Caco-2 (cell line): ENCODE data around the gene KCNIP1. TPM values are rescaled to one million over a fixed set of nuclear protein-coding genes. Genes with fewer than 3 reads are reported as not detected.

ENCODE experiments used
- BruUV-seq: library from RNA; stranded (reverse); fragments of 400-500 nt; replicated peaks from 2 replicates; lab custom pipeline; 2021; lab: Mats Ljungman, UMichigan
- CTCF ChIA-PET: fragments of 300-600 bp; sonication (Branson Sonifier 250); formaldehyde crosslinking; loops from one replicate; lab custom pipeline; 2022; ENCODE audit warnings: antibody characterized with exemption; lab: Charles Lee
- POLR2A ChIA-PET: fragments of 300-600 bp; sonication (Branson Sonifier 250); formaldehyde crosslinking; loops from one replicate; lab custom pipeline; 2022; ENCODE audit warnings: antibody characterized with exemption; lab: Charles Lee
- DNase-seq, 2 experiments: peaks; one replicate each; pipeline versions ENCODE4 v3.0.0 to v3.0.0-alpha.2; 2020 to 2022
- H3K27me3 ChIP-seq: replicated peaks from 2 replicates; pipeline ENCODE4 v1.6.0; 2011; ENCODE audit warnings: low read length; ENCODE audit not compliant: control insufficient read depth, insufficient read depth
- H3K36me3 ChIP-seq: 2 replicates; pipeline ENCODE4 v1.5.1; 2011; ENCODE audit warnings: low read length; ENCODE audit not compliant: control insufficient read depth, insufficient read depth
- H3K4me1 ChIP-seq: fragments of 250-450 bp; sonication (Bioruptor Pico); 2 replicates; pipeline ENCODE4 v1.5.1; 2020; ENCODE audit warnings: mild to moderate bottlenecking
- H3K4me3 ChIP-seq: 2 replicates; pipeline ENCODE4 v1.5.1; 2011; ENCODE audit warnings: low read depth, mild to moderate bottlenecking, control low read depth, low read length
- H3K9me3 ChIP-seq: fragments of 250-450 bp; sonication (Bioruptor Pico); 2 replicates; pipeline ENCODE4 v1.5.1; 2020; ENCODE audit warnings: mild to moderate bottlenecking, moderate library complexity
- H3K27ac Mint-ChIP-seq: one replicate; pipeline ENCODE4 v1.8.0; 2022; ENCODE audit warnings: mixed read lengths; ENCODE audit not compliant: unreplicated experiment
- H3K27me3 Mint-ChIP-seq: one replicate; pipeline ENCODE4 v1.8.0; 2022; ENCODE audit warnings: mixed read lengths; ENCODE audit not compliant: insufficient read depth, unreplicated experiment
- H3K36me3 Mint-ChIP-seq: one replicate; pipeline ENCODE4 v1.8.0; 2022; ENCODE audit warnings: mild to moderate bottlenecking, mixed read lengths; ENCODE audit not compliant: insufficient read depth, unreplicated experiment
- H3K4me1 Mint-ChIP-seq: one replicate; pipeline ENCODE4 v1.8.0; 2022; ENCODE audit warnings: low read depth, mixed read lengths; ENCODE audit not compliant: unreplicated experiment
- H3K4me3 Mint-ChIP-seq: one replicate; pipeline ENCODE4 v1.8.0; 2022; ENCODE audit warnings: mild to moderate bottlenecking, moderate library complexity, mixed read lengths; ENCODE audit not compliant: unreplicated experiment
- H3K9me3 Mint-ChIP-seq: one replicate; pipeline ENCODE4 v1.8.0; 2022; ENCODE audit warnings: mixed read lengths; ENCODE audit not compliant: unreplicated experiment
- intact Hi-C: fragments of 100-400 bp; cut with micrococcal nuclease; formaldehyde crosslinking; loops from one replicate; pipeline ENCODE4 v1.10.0; 2022; ENCODE audit not compliant: unreplicated experiment
- total RNA-seq: library from RNA; stranded (reverse); gene quantifications from 2 replicates; pipeline ENCODE4 v1.2.3, GENCODE V29; 2022
- TF ChIP-seq, protein P1 (sequence below), 2 experiments: fragments of 200-600 bp in 1 of 2; IDR thresholded peaks; 1 replicate in 1 of 2; 2 replicates in 1 of 2; pipeline versions ENCODE4 v1.5.1 to v1.8.0; 2011 to 2022; ENCODE audit warnings: antibody characterized with exemption in 1 of 2, control low read depth in 1 of 2, inconsistent platforms in 1 of 2, low read depth in 1 of 2, low read length in 1 of 2, mild to moderate bottlenecking in 1 of 2, moderate library complexity in 1 of 2; ENCODE audit not compliant: insufficient read depth in 1 of 2, severe bottlenecking in 1 of 2, unreplicated experiment in 1 of 2

The KCNIP1 gene
- total RNA-seq, 1 experiment from 2014 or later: not detected

DNA sequence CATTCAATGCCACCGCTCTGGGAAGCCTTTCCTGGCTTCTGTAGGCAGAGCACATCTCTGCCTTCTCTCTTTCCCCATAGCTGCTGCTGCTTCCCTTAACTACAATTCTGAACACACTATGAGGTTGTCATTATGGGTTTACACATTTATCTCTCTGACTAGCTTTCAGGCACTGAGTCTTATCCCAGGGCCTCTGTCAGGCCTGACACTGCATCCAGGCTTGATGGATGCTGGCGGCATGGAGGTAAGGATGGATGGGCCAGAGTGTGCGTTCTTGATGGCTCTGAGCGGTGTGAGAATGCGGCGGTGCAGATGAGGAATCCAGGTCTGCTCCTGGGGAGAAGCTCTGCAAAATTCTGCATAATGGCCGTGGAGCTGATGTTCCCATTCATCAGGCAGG, 6.3 kb downstream of the KCNIP1 start:
- DNase-seq: no peak
- Mint-ChIP-seq H3K27ac (no peak overlapping the region), H3K9me3 (no peaks in the 10 kb centered on the region), H3K36me3 (no peaks in the 10 kb centered on the region), H3K4me3 (no peak overlapping the region), H3K27me3 (no peaks in the 10 kb centered on the region), H3K4me1 (peaks cover 12% of the 10 kb centered on the region)
- TF ChIP-seq, protein P1, sequence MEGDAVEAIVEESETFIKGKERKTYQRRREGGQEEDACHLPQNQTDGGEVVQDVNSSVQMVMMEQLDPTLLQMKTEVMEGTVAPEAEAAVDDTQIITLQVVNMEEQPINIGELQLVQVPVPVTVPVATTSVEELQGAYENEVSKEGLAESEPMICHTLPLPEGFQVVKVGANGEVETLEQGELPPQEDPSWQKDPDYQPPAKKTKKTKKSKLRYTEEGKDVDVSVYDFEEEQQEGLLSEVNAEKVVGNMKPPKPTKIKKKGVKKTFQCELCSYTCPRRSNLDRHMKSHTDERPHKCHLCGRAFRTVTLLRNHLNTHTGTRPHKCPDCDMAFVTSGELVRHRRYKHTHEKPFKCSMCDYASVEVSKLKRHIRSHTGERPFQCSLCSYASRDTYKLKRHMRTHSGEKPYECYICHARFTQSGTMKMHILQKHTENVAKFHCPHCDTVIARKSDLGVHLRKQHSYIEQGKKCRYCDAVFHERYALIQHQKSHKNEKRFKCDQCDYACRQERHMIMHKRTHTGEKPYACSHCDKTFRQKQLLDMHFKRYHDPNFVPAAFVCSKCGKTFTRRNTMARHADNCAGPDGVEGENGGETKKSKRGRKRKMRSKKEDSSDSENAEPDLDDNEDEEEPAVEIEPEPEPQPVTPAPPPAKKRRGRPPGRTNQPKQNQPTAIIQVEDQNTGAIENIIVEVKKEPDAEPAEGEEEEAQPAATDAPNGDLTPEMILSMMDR (IDR thresholded peaks at IDR 0.05; ENCODE audit: insufficient read depth in 1 of 2, low read depth in 1 of 2, low read length in 1 of 2, severe bottlenecking in 1 of 2, unreplicated experiment in 1 of 2): no peak
- H3K27me3 ChIP-seq: no peaks in the 10 kb centered on the region
- 0 out of 2 replicates have a peak, but pooled peaks cover 10% of the 10 kb centered on the region for H3K4me1 ChIP-seq
- no TSS peak for BruUV-seq
- no peaks in the 10 kb centered on the region for H3K9me3 ChIP-seq
- ChIA-PET POLR2A (no interaction called here), CTCF (no interaction called here)
- no peak overlapping the region for H3K4me3 ChIP-seq
- intact Hi-C loops: no loop called here
- no peaks in the 10 kb centered on the region for H3K36me3 ChIP-seq

DNA sequence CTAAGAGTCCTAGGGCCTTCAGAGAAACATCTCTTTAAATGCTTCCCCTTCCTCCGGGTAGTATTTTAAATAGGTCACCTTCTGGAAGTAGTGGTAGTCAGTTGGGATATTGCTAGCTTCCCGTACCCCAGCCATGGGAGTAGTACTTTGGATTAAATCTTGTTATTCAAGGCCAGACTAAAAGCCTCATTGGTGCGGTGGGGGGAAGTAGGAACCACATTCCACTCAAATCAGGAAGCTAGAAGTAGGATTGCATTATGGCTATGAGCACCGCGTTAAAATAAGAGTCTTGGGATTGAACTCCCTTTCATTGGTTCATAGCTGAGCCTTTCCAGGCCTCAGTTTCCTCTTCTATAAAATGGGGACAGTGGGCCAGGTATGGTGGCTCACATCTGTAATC, 6.7 kb downstream of the KCNIP1 start:
- no peak overlapping the region for H3K4me3 Mint-ChIP-seq
- peaks cover 12% of the 10 kb centered on the region for H3K4me1 Mint-ChIP-seq
- H3K27ac Mint-ChIP-seq: no peak overlapping the region
- no TSS peak for BruUV-seq
- H3K27me3 Mint-ChIP-seq: no peaks in the 10 kb centered on the region
- no peaks in the 10 kb centered on the region for H3K9me3 ChIP-seq
- intact Hi-C loops: no loop called here
- H3K4me1 ChIP-seq: 0 out of 2 replicates have a peak, but pooled peaks cover 10% of the 10 kb centered on the region
- TF ChIP-seq, protein P1 (IDR thresholded peaks at IDR 0.05; ENCODE audit: insufficient read depth in 1 of 2, low read depth in 1 of 2, low read length in 1 of 2, severe bottlenecking in 1 of 2, unreplicated experiment in 1 of 2): no peak
- no peak for DNase-seq
- CTCF ChIA-PET: no interaction called here
- H3K27me3 ChIP-seq: no peaks in the 10 kb centered on the region
- no peaks in the 10 kb centered on the region for H3K9me3 Mint-ChIP-seq
- POLR2A ChIA-PET: no interaction called here
- H3K36me3 ChIP-seq: no peaks in the 10 kb centered on the region
- no peaks in the 10 kb centered on the region for H3K36me3 Mint-ChIP-seq
- no peak overlapping the region for H3K4me3 ChIP-seq

DNA sequence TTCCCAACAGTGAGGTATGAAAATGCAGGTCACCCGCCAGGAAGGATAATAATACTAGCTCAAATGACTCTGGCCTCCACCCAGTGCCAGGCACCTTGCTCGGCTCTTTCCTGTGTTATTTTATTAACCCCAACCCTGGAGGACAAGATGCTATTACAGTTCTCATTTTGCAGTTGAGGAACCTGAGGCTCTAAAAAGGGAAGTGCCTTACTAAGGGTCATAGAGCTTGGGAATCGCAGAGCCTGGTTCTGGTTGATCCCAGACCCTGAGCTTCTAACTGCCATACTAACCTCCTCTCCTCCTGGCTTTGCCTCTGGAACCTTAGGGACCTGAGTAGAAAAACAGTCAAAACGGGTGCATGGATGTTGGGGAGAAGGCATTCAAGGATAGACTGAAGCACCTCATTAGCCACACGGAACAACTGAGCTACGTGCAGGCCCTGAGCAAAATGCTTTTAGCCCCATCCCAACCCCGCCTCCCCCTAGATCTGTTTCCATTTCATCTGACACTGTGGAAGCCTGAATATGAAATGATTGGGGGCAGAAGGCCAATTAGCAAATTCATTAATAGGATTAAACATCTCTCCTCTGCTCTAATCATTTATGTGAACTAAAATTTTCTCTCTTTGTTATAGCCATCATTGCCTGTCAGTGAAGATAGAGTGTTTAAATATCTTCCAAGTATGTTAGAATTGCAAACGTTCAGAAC, 7.9 kb downstream of the KCNIP1 start:
- CTCF ChIA-PET: no interaction called here
- POLR2A ChIA-PET: no interaction called here
- Histone ChIP-seq H3K36me3 (no peaks in the 10 kb centered on the region), H3K4me3 (no peak overlapping the region), H3K4me1 (0 out of 2 replicates have a peak, but pooled peaks cover 10% of the 10 kb centered on the region), H3K27me3 (no peaks in the 10 kb centered on the region), H3K9me3 (no peaks in the 10 kb centered on the region)
- BruUV-seq: no TSS peak
- Mint-ChIP-seq H3K27ac (no peak overlapping the region), H3K27me3 (no peaks in the 10 kb centered on the region), H3K36me3 (no peaks in the 10 kb centered on the region), H3K4me3 (no peak overlapping the region), H3K9me3 (no peaks in the 10 kb centered on the region), H3K4me1 (peaks cover 12% of the 10 kb centered on the region)
- intact Hi-C loops: no loop called here
- no peak for DNase-seq
- TF ChIP-seq, protein P1 (IDR thresholded peaks at IDR 0.05; ENCODE audit: insufficient read depth in 1 of 2, low read depth in 1 of 2, low read length in 1 of 2, severe bottlenecking in 1 of 2, unreplicated experiment in 1 of 2): no peak
